Measurements from ENCODE around the gene ADARB2.
"Not testable (repeated sequence)": the region's sequence is repeated elsewhere in the genome, so short reads cannot be mapped to it uniquely, and the experiment has no call there.

The ADARB2 gene

GRCh38 chr10:1327759-1328158 lies 409.6 kb downstream of the ADARB2 start:
- DNase-seq: no peak

- not testable (repeated sequence) for DNase-seq
Observed at GRCh38 chr10:1326514-1326913, 410.8 kb downstream of the ADARB2 start.

- no peak for DNase-seq
Observed at GRCh38 chr10:1324903-1325302, 412.4 kb downstream of the ADARB2 start.

- no peak for DNase-seq
Observed at GRCh38 chr10:1323951-1324350, 413.4 kb downstream of the ADARB2 start.

GRCh38 chr10:1320739-1321320 lies 416.5 kb downstream of the ADARB2 start:
- DNase-seq: no peak

- DNase-seq: no peak
Observed at GRCh38 chr10:1316809-1317143, 420.5 kb downstream of the ADARB2 start.

GRCh38 chr10:1316121-1316808 lies 421.1 kb downstream of the ADARB2 start:
- DNase-seq: no peak

GRCh38 chr10:1315178-1315577 lies 422.1 kb downstream of the ADARB2 start:
- DNase-seq: no peak

- no peak for DNase-seq
Observed at GRCh38 chr10:1311726-1312125, 425.6 kb downstream of the ADARB2 start.

GRCh38 chr10:1310271-1310789 lies 427.0 kb downstream of the ADARB2 start:
- DNase-seq: no peak

GRCh38 chr10:1309617-1310270 lies 427.6 kb downstream of the ADARB2 start:
- no peak for DNase-seq

GRCh38 chr10:1308962-1309616 lies 428.2 kb downstream of the ADARB2 start:
- DNase-seq: no peak

- no peak for DNase-seq
Observed at GRCh38 chr10:1308173-1308961, 429.0 kb downstream of the ADARB2 start.

GRCh38 chr10:1301143-1301542 lies 436.2 kb downstream of the ADARB2 start:
- no peak for DNase-seq

GRCh38 chr10:1300218-1300617 lies 437.1 kb downstream of the ADARB2 start:
- DNase-seq: no peak

GRCh38 chr10:1299041-1299726 lies 438.1 kb downstream of the ADARB2 start:
- no peak for DNase-seq

GRCh38 chr10:1297566-1298301 lies 439.6 kb downstream of the ADARB2 start:
- DNase-seq: no peak

GRCh38 chr10:1295756-1296480 lies 441.4 kb downstream of the ADARB2 start:
- DNase-seq: no peak

GRCh38 chr10:1294748-1295147 lies 442.6 kb downstream of the ADARB2 start:
- DNase-seq: no peak

GRCh38 chr10:1293636-1294435 lies 443.5 kb downstream of the ADARB2 start:
- no peak for DNase-seq
